HG03378 (cell line): Measurements from ENCODE around the gene DAG1.
"Not testable (repeated sequence)": the region's sequence is repeated elsewhere in the genome, so short reads cannot be mapped to it uniquely, and the experiment has no call there.

Experiments
- ATAC-seq: cut with Tn5 transposase; IDR thresholded peaks from one replicate; pipeline ENCODE4 v1.9.1; 2021; ENCODE audit warnings: mild to moderate bottlenecking, moderate library complexity; ENCODE audit not compliant: unreplicated experiment

Gene DAG1

GRCh38 chr3:49469037-49469935, 781 bp upstream of the DAG1 start:
- ATAC-seq, result peak; percentile 29

GRCh38 chr3:49470714-49471420, 800 bp downstream of the DAG1 start:
- ATAC-seq, result peak; percentile 32

GRCh38 chr3:49471856-49472495, 1.9 kb downstream of the DAG1 start:
- ATAC-seq, result no peak

GRCh38 chr3:49476563-49476962, 6.5 kb downstream of the DAG1 start:
- no peak for ATAC-seq

DNA sequence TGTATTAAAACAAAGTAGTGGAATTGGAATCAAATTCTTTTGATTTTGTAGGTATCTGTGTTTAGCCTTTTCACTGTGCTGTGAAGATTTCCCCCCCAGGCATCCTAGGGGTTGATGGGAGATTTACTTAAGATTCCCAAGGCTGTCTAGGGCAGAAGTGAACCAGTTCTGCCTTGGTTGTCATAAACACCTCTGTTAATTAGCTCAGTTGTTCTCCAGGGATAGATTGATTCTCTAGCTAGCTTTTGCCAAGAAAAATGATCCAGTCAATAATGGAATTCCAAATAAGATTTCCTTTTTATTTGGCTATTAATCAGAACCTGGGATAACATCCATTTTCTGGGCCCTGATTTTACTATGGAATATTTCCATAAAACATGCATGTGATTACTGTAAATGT, 12.7 kb downstream of the DAG1 start:
- no peak for ATAC-seq

DNA sequence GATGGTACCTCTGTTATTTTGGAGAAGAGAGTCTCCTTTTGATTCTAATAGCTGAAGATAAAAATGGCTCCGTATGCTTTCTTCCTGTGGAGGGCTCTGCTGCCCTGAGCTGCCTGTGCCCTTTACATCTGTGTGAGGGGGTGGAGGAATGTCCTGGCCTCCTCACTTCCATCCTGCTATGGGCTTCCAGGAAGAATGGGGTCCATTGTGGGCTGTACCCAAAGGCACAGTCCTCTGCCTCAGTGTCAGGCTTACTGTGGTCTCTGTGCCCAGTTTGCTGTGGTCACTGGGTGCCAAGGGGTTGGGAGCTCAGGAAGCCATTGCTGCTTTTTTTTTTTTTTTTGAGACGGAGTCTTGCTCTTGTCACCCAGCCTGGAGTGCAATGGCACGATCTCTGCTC, 14.4 kb downstream of the DAG1 start:
- ATAC-seq, result no peak

DNA sequence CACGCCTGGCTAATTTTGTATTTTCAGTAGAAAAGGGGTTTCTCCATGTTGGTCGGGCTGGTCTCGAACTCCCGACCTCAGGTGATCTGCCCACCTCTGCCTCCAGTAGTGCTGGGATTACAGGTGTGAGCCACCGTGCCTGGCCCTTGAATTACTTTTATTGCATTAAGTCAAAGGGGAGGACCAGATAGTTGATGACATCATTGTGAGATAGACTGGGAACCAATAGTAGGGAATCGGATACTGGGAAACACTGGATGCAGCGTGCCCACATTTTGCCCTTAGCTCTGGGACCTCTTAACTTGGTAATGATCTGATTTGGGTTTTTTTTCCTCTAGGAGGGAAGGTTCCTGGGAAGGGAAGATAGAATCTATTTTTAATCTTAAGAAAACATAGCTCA, 19.2 kb downstream of the DAG1 start:
- ATAC-seq, result no peak

GRCh38 chr3:49492969-49493368, 22.9 kb downstream of the DAG1 start:
- ATAC-seq, result no peak

DNA sequence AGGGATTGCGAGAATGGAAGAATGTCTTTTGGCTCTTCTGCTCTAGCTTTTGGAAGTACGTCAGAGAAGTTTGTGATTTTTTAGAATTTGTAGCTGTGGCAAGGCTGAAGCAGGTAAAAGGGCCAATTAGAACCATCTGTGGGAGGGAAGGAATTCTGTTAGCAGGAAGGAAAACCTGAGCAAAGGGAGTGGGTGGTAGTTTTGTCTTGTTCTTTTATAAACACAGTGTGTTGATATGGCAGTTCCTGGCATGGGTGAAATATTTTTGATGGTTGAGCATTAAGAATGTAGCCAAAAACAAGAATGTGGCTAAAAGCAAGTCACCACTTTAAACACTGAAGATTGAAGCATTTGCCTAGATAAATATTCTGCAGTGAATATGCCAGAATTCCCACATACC, 23.8 kb downstream of the DAG1 start:
- ATAC-seq, result no peak

DNA sequence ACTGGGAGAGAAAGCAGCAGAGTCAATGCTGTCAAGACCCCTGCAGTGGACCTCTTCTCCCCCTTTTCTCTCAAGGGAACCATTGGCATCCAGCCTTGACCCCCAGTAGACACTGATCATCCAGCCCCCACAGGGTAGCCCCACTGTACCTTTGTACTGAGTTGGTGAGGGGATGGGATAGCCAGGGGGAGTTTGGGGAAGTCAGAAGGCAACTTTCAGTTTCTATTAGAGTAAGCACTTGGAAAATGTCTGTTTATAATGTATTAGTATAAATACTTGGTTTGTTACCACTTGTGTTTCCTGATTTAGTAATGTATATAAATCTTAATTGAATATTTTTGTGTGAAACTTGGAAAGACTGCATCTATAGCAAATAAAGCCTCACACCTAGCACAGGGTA, 25.0 kb downstream of the DAG1 start:
- no peak for ATAC-seq

DNA sequence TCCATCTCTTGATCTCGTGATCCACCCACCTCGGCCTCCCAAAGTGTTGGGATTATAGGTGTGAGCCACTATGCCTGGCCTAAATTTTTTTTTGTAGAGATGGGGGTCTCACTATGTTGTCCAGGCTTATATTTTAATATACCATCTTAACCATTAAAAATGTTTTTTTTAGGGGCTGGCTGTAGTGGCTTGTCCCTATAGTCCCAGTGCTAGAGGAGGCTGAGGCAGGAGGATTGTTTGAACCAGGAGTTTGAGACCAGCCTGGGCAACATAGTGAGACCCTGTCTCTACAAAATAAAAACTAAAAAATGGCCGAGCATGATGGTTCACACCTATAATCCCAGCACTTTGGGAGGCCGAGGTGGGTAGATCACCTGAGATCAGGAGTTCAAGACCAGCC, 26.8 kb downstream of the DAG1 start:
- ATAC-seq, result not testable (repeated sequence)

DNA sequence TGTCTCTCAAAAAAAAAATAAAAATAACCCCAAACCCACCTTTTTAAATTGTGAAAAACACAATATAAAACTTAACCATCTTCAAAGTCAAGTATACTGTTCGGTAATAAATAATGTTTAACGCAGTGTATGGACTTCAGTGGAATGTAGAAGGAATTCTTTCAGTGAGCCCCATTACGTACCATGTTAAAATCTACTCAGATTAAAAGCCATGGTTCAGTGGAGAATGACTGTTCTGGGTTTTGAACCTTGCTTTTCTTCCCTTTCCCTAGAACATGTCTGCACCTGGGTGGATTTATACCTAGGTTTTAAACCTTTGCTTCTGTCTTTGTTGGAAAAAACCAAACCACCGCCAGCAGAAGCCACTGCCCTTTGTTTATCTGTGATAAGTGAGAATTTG, 27.5 kb downstream of the DAG1 start:
- no peak for ATAC-seq

DNA sequence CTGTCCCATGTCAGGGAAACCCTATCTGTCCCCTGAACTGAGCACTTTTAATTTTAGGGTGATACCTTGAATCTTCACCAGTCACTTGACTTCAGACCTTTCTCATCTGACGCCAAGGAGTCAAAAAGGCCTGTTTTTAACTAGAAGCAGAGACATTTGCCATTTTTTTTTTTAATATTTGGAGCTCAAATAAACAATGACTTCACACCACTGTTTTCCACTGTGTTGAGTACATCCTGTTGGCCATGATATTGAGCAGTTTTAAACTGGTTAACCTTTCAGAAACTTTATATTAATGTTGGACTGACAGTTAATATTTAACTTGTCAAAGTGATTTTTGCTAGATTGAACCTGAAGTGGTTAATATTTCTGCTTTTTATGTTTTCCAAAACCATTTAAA, 28.2 kb downstream of the DAG1 start:
- no peak for ATAC-seq

DNA sequence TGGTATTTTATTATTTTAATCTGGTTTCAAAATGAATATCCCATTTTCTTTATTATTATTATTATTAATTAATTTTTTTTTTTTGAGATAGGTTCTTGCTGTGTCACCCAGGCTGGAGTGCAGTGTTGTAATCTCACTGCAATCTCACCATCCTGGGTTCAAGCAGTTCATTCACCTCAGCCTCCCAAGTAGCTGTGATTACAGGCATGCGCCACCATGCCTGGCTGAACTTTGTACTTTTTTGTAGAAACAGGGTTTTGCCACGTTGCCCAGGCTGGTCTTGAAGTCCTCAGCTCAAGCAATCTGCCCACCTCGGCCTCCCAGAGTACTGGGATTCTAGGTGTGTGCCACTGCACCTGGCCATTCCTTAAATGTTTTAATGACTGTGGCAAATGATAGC, 28.6 kb downstream of the DAG1 start:
- no peak for ATAC-seq

DNA sequence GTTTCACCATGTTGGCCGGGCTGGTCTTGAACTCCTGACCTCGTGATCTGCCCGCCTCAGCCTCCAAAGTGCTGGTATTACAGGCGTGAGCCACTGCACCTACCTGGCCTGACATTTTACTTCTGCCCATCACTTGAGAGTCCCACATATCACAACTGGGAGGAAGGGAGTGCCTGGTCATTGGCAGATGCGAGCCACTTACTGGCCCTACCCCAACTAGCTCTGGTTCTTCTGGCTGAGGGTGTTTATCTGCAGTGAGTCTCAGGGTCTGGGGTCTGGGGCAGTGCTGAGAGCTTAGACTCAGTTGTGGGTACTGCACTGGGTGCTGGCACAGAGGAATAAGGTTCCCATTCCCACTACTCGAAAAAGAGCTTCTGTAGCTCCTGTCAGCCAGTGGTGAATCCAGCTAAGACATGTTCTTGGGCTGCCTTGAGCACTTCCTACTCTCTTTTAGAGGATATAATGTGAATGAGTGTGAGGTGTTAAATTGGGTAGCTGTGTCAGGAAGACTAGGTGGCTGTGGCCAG, 30.2 kb downstream of the DAG1 start:
- no peak for ATAC-seq

GRCh38 chr3:49500732-49501609, 30.9 kb downstream of the DAG1 start:
- no peak for ATAC-seq

DNA sequence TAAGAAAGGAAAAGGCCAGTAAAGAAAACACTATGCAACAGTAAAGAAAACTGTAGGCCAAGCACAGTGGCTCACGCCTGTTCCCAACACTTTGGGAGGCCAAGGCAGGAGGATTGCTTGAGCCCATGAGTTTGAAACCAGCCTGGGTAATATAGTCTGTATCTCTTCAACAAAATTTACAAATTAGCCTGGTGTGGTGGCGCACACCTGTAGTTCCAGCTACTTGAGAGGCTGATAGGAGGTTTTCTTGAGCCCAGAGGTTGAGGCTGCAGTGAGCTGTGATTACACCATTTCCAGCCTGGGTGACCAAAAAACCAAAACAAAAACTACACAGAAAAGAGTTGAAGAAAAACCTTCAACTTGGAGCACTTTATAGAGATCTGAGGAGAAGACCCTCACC, 31.8 kb downstream of the DAG1 start:
- ATAC-seq, result no peak

- ATAC-seq, result no peak
Measured at GRCh38 chr3:49506906-49507305, 36.8 kb downstream of the DAG1 start.

DNA sequence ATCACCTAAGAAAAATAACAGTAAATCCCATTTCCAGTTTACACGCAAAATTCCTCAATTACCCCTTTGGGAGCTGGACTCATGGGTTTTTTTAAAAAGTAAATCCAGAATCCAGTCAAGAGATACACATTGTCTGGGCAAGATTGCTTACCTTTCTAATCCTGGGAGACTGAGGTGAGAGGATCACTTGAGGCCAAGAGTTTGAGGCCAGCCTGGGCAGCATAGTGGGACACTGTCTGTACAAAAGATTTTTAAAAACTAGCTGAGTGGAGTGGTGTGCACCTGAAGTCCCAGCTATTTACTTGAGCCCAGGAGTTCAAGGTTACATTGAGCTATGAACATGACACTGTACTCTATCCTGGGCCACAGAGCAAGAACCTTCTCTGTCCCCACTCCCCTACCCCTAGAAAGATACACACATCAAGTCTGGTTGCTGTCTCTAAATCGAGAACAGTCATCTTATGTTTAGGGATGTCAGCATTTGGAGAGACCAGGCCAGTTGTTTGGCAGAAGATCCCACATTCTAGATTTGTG, 39.0 kb downstream of the DAG1 start:
- no peak for ATAC-seq

- no peak for ATAC-seq
Measured at GRCh38 chr3:49511639-49512038, 41.6 kb downstream of the DAG1 start.
